Colonic mucosa (tissue), 4 donors: ENCODE measurements around the gene WLS. TPM values are rescaled to one million over a fixed set of nuclear protein-coding genes. Genes with fewer than 3 reads are reported as not detected.

ENCODE experiments used
- DNase-seq: peaks from one replicate; pipeline ENCODE4 v3.0.0-alpha.2; 2020
- H3K27ac ChIP-seq: fragments of 200-600 bp; one replicate; pipeline ENCODE4 v1.8.0; 2021
- H3K27me3 ChIP-seq: fragments of 200-600 bp; one replicate; pipeline ENCODE4 v1.8.0; 2021
- H3K36me3 ChIP-seq: fragments of 200-600 bp; one replicate; pipeline ENCODE4 v1.8.0; 2021
- H3K4me1 ChIP-seq: fragments of 200-600 bp; one replicate; pipeline ENCODE4 v1.8.0; 2021; ENCODE audit warnings: mild to moderate bottlenecking
- H3K4me3 ChIP-seq: fragments of 200-600 bp; one replicate; pipeline ENCODE4 v1.8.0; 2021
- H3K9ac ChIP-seq, 2 donors: one replicate each; pipeline ENCODE4 v1.7.0; 2013; ENCODE audit warnings: control low read depth in 2 of 2, low read depth in 2 of 2, low read length in 2 of 2
- H3K9me3 ChIP-seq: fragments of 200-600 bp; one replicate; pipeline ENCODE4 v1.8.0; 2021
- CTCF ChIP-seq: fragments of 200-600 bp; IDR thresholded peaks from one replicate; pipeline ENCODE4 v1.8.0; 2022; ENCODE audit warnings: antibody characterized with exemption, mild to moderate bottlenecking
- intact Hi-C: fragments of 100-400 bp; cut with DNase I; formaldehyde crosslinking; loops from one replicate; pipeline ENCODE4 v1.14.1; 2022
- total RNA-seq, 2 donors: library from RNA; stranded (reverse); fragmentation: NEBNext Ultra II Directional in 1 of 2; extraction: Animal tissue kit (Norgen Biotek cat#: 25700) in 1 of 2; gene quantifications; one replicate each; pipeline ENCODE4 v1.2.1, GENCODE V29; 2021
- donor health status: healthy.
- donor health status: DM: no; HTN: no; CAD: no.
- donor health status: DM: no; HTN: no; CAD: no.

Gene WLS
- total RNA-seq, 2 donors from 2014 or later = 88.3 to 116 TPM

- Histone ChIP-seq H3K27ac (no peak overlapping the region), H3K9ac (no peak overlapping the region), H3K27me3 (no peaks in the 10 kb centered on the region), H3K4me3 (no peak overlapping the region), H3K4me1 (peaks cover 5% of the 10 kb centered on the region), H3K36me3 (no peaks in the 10 kb centered on the region), H3K9me3 (no peaks in the 10 kb centered on the region)
- no peak for TF ChIP-seq CTCF
- no peak for DNase-seq
- intact Hi-C loops = no loop called here
These were observed 51.7 kb downstream of the WLS start for GRCh38 chr1:68180441-68181164.

DNA sequence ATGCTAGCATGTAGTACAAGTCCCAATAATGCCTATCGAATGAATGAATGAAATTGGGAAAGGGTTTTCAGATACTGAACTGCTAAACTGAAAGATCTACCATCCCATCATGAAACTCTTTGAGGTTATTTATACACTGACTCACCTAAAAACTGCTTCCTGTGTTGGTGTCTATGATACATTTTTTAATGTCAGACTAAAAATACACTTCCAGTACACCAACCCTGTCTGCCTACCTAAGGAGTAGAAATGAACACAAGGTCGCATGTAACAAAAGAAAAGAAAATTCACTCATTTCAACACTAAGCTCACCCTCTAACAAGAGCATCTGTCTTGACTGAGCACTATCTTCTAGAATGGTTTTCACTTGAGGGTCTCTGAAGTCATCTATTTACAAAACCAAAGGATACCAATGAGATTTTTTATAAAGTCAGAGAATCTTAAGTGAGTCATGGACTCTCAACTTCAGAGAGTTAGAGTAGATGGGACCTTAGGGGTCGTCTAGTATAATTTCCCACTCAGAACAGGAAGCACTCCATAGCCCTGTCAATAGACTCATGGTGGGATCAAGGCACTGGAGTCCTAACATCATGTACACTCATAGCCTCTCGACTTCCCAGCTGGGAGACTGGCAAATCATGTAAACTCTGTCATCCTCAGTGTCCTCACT, 53.4 kb downstream of the WLS start:
- peak overlapping the region; percentile 81 for H3K27ac ChIP-seq
- TF ChIP-seq CTCF = no peak
- no peaks in the 10 kb centered on the region for H3K9me3 ChIP-seq
- DNase-seq = no peak
- no peak overlapping the region for H3K9ac ChIP-seq
- peaks cover 12% of the 10 kb centered on the region for H3K4me1 ChIP-seq
- no peak overlapping the region for H3K4me3 ChIP-seq
- H3K36me3 ChIP-seq = no peaks in the 10 kb centered on the region
- H3K27me3 ChIP-seq = no peaks in the 10 kb centered on the region
- intact Hi-C loops = no loop called here

DNA sequence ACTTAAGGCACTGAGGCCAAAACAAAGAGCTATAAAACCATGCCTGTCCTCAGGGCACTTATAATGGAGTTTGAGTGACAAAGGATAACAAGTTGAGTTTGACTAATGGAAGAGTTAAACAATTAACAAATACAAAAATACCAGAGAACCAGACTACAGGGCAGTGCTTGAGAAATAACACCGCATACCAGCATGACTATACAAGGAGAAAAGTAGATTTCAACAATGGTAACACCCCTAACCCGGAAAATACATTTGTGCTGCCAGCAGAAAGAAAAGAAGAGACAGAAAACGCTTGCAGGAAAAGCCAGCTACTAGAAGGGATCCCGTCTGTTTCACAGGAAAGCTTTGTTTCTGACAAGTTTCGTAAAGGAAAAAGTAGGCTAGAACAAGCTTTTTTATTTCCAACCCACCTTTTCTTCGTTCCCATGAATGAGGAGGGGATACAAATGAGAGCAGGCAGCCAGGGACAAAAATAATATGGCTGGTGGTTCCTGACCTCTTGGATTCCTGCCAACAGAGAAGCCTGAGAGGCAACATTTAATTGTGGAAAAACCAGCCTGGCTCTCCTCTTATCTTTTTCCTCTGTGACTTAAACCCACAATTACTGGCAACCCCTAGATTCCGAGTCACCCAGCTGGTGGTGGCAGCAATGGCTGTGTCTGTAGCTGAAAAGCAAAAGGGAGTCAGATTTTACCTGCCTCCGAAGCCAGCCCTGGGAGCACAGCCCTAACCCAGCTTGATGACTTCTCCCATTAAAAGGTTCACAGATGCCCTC, 56.5 kb downstream of the WLS start:
- Histone ChIP-seq H3K9me3 (no peaks in the 10 kb centered on the region), H3K27me3 (no peaks in the 10 kb centered on the region), H3K36me3 (no peaks in the 10 kb centered on the region), H3K9ac (no peak overlapping the region), H3K27ac (peak overlapping the region; percentile 64), H3K4me3 (no peak overlapping the region), H3K4me1 (peaks cover 15% of the 10 kb centered on the region)
- TF ChIP-seq CTCF = no peak
- peak; percentile 60 for DNase-seq
- intact Hi-C loops = no loop called here

GRCh38 chr1:68174738-68175113, 57.6 kb downstream of the WLS start:
- peaks cover 15% of the 10 kb centered on the region for H3K4me1 ChIP-seq
- no peak overlapping the region for H3K9ac ChIP-seq
- intact Hi-C loops = no loop called here

More at GRCh38 chr1:68174738-68175113, 57.6 kb downstream of the WLS start:
- no peak for TF ChIP-seq CTCF
- H3K27ac ChIP-seq = peak overlapping the region; percentile 64
- no peaks in the 10 kb centered on the region for H3K36me3 ChIP-seq
- DNase-seq = no peak
- no peak overlapping the region for H3K4me3 ChIP-seq
- no peaks in the 10 kb centered on the region for H3K9me3 ChIP-seq
- no peaks in the 10 kb centered on the region for H3K27me3 ChIP-seq
